K562 (cell line): ENCODE results near the gene FBXO10. TPM values are rescaled to one million over a fixed set of nuclear protein-coding genes. Genes with fewer than 3 reads are reported as not detected.

Experiments used
- ATF7 ChIP-seq: fragments of 450-650 bp; IDR thresholded peaks from 2 replicates; pipeline ENCODE4 v1.7.1; 2014; ENCODE audit warnings: mild to moderate bottlenecking, moderate library complexity
- CREB1 ChIP-seq, 2 experiments: sonication (generic) in 1 of 2; formaldehyde crosslinking in 1 of 2; IDR thresholded peaks; 2 replicates each; pipeline versions ENCODE4 v1.6.1 to v1.8.0; 2012 to 2022; ENCODE audit warnings: inconsistent platforms in 1 of 2, mild to moderate bottlenecking in 1 of 2, missing genetic modification reagents in 1 of 2, moderate library complexity in 1 of 2
- CXXC5 ChIP-seq: fragments of 250-450 bp; sonication (Bioruptor Pico); IDR thresholded peaks from 2 replicates; pipeline ENCODE4 v1.8.0; 2022; ENCODE audit warnings: inconsistent platforms, mild to moderate bottlenecking, moderate library complexity
- DNMT1 ChIP-seq: fragments of 450-650 bp; IDR thresholded peaks from 2 replicates; pipeline ENCODE4 v1.6.1; 2016; ENCODE audit warnings: antibody characterized with exemption, mild to moderate bottlenecking
- EHMT2 ChIP-seq: fragments of 450-650 bp; IDR thresholded peaks from 2 replicates; pipeline ENCODE4 v1.6.1; 2018; ENCODE audit warnings: antibody characterized with exemption
- FOXP1 ChIP-seq: sonication (generic); formaldehyde crosslinking; IDR thresholded peaks from 2 replicates; pipeline ENCODE4 v1.8.0; 2022; ENCODE audit warnings: mild to moderate bottlenecking, missing genetic modification reagents
- HMGN3 ChIP-seq: IDR thresholded peaks from 2 replicates; pipeline ENCODE4 v1.6.1; 2011; ENCODE audit warnings: borderline replicate concordance, low read depth, mild to moderate bottlenecking, mixed read lengths, low read length; ENCODE audit not compliant: insufficient read length; ENCODE audit errors: extremely low read depth
- HNRNPK ChIP-seq: fragments of 200-400 bp; formaldehyde crosslinking; IDR thresholded peaks from one replicate; pipeline ENCODE4 v1.6.1; 2018; ENCODE audit warnings: mild to moderate bottlenecking, low read depth, low read length; ENCODE audit not compliant: poor library complexity, severe bottlenecking
- KAT7 ChIP-seq: sonication (generic); formaldehyde crosslinking; IDR thresholded peaks from 2 replicates; pipeline ENCODE4 v1.8.0; 2022; ENCODE audit warnings: missing genetic modification reagents, mild to moderate bottlenecking, borderline replicate concordance
- KLF16 ChIP-seq: IDR thresholded peaks from 2 replicates; pipeline ENCODE4 v1.6.1; 2016; ENCODE audit warnings: antibody characterized with exemption
- MED1 ChIP-seq: sonication (generic); formaldehyde crosslinking; IDR thresholded peaks from 2 replicates; pipeline ENCODE4 v1.8.1; 2023; ENCODE audit warnings: missing genetic modification reagents, borderline replicate concordance
- NR0B1 ChIP-seq: fragments of 450-650 bp; IDR thresholded peaks from one replicate; pipeline ENCODE4 v1.6.1; 2018; ENCODE audit warnings: mild to moderate bottlenecking, moderate library complexity; ENCODE audit not compliant: partially characterized antibody
- NR2C1 ChIP-seq, 2 experiments: fragments of 450-650 bp; IDR thresholded peaks; 2 replicates each; pipeline ENCODE4 v1.6.1; 2017; ENCODE audit warnings: mild to moderate bottlenecking in 2 of 2, antibody characterized with exemption in 1 of 2, inconsistent platforms in 1 of 2, missing compliant biosample characterization in 1 of 2, missing genetic modification characterization in 1 of 2
- RFX5 ChIP-seq: IDR thresholded peaks from 2 replicates; pipeline ENCODE4 v1.6.1; 2011; ENCODE audit warnings: low read depth, mild to moderate bottlenecking, improper control_type of control experiment, low read length
- TARDBP ChIP-seq: fragments of 450-650 bp; IDR thresholded peaks from 2 replicates; pipeline ENCODE4 v1.6.1; 2016
- WHSC1 ChIP-seq: IDR thresholded peaks from one replicate; pipeline ENCODE4 v1.6.1; 2012; ENCODE audit warnings: low read length, control low read depth, inconsistent platforms
- ZBTB34 ChIP-seq: fragments of 250-450 bp; sonication (Bioruptor Pico); IDR thresholded peaks from 2 replicates; pipeline ENCODE4 v1.8.0; 2021; ENCODE audit warnings: mild to moderate bottlenecking, moderate library complexity
- ZC3H8 ChIP-seq: fragments of 450-650 bp; IDR thresholded peaks from 2 replicates; pipeline ENCODE4 v1.6.1; 2017
- ZFP1 ChIP-seq: fragments of 450-650 bp; formaldehyde crosslinking; IDR thresholded peaks from 2 replicates; pipeline ENCODE4 v1.4.0; 2020; ENCODE audit warnings: mild to moderate bottlenecking, mixed read lengths
- ZNF436 ChIP-seq: fragments of 250-450, 450-650 bp; sonication (Bioruptor Pico); formaldehyde crosslinking; IDR thresholded peaks from 2 replicates; pipeline ENCODE4 v1.7.0; 2020; ENCODE audit warnings: mild to moderate bottlenecking
- ZNF449 ChIP-seq: fragments of 250-450 bp; sonication (Bioruptor Pico); IDR thresholded peaks from 2 replicates; pipeline ENCODE4 v1.8.0; 2022; ENCODE audit warnings: moderate library complexity, mild to moderate bottlenecking, inconsistent platforms
- ZNF77 ChIP-seq: fragments of 250-450 bp; sonication (Bioruptor Pico); IDR thresholded peaks from 2 replicates; pipeline ENCODE4 v1.5.0; 2020
- polyA plus RNA-seq, 8 experiments: library from polyadenylated mRNA; depleted of rRNA in 4 of 8; stranded (reverse) in 5 of 8; unstranded in 3 of 8; fragments of >200 nt; fragmentation: Nextera tagmentation in 2 of 8; fragmentation: Illumina TruSeq in 1 of 8; extraction: Ambion mirVana in 2 of 8; extraction: Trizol in 1 of 8; gene quantifications; 2 replicates each; pipeline versions ENCODE4 v1.2.1 to v1.2.3, GENCODE V29; 2011 to 2014; ENCODE audit warnings: inconsistent platforms in 1 of 8, missing spikeins in 1 of 8
- total RNA-seq, 7 experiments: library from RNA; depleted of rRNA in 6 of 7; stranded (reverse); fragments of >200 nt in 6 of 7; fragmentation: Illumina TruSeq in 2 of 7; extraction: Trizol in 2 of 7; gene quantifications; 2 replicates each; pipeline versions ENCODE4 v1.2.1 to v1.2.3, GENCODE V29; 2011 to 2021; ENCODE audit warnings: low replicate concordance in 1 of 7
- TF ChIP-seq, protein P1 (sequence below): fragments of 450-650 bp; formaldehyde crosslinking; IDR thresholded peaks from 2 replicates; pipeline ENCODE4 v1.4.0; 2020; ENCODE audit warnings: mild to moderate bottlenecking, moderate library complexity

FBXO10 gene
- total and polyA plus RNA-seq, 9 of the 15 experiments (the other 6 are each of a cell fraction or from before 2014, with no cell fraction given): 0.84 to 9.9 (median 6.0) TPM

DNA sequence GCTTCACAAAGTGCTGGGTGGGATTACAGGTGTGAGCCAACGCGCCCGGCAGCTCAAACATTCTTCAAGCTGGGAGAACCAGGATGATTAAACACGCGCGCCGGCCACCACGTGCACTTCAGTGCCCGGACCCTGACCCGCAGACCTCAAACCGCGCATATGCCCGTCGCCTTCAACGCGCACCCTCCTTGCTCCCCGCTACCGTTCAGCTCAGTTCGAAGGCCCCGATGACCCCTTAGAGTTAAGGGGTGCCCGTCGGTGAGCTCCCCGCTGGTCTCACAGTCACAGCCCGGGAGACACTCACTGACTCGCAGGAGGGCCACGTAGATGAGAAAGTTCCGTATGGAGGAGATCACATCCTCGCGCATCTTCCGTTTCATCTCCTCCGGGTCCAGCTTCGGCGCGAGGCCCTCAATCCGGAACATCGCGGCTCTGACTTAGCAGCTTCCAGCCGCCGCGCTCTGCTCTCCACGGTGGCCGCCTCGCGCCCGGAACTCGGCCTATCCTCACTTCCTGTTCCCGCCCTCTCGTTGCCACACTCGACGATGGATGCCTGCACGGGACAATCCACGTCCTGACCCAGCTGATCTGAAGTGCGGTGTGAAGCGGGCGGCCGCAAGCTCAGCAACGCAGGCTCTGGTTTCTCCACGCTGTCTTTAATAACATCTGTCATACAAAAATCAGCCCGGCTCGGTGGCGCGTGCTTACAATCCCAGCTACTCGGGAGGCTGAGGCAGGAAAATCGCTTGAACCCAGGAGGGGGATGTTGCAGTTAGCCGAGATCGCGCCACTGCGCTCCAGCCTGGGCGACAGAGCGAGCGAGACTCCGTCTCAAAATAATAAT lies 16.1 kb upstream of the FBXO10 start, which contains the start of gene TOMM5 (continued):
- TF ChIP-seq RFX5 (peak; percentile 34; the same call in 1 of the 2 replicates), NR2C1 (IDR thresholded peaks at IDR 0.05) (no peak), NR2C1 (tag; IDR thresholded peaks at IDR 0.05) (0 out of 2 replicates have a peak, but pooled peaks have one; percentile 44), ZC3H8 (no peak), ZNF77 (CRISPR knock-in tag) (no peak), ZNF449 (CRISPR knock-in tag) (no peak), ATF7 (peak; percentile 79), HMGN3 (peak; percentile 42), EHMT2 (no peak), CXXC5 (CRISPR knock-in tag) (peak; percentile 96), NR0B1 (no peak), TARDBP (peak; percentile 39; the same call in 1 of the 2 replicates), MED1 (CRISPR knock-in tag) (no peak), CREB1 (IDR thresholded peaks at IDR 0.05) (no peak; the same call in 1 of the 2 replicates), CREB1 (CRISPR knock-in tag; IDR thresholded peaks at IDR 0.05) (peak; percentile 69; the same call in 1 of the 2 replicates), KAT7 (peak; percentile 90), DNMT1 (no peak), HNRNPK (no peak), FOXP1 (CRISPR knock-in tag) (peak; percentile 64; the same call in 1 of the 2 replicates), WHSC1 (no peak), ZNF436 (CRISPR knock-in tag) (no peak), ZBTB34 (no peak), KLF16 (peak; percentile 81), ZFP1 (CRISPR knock-in tag) (0 out of 2 replicates have a peak, but pooled peaks have one; percentile 50)
- TF ChIP-seq, protein P1, sequence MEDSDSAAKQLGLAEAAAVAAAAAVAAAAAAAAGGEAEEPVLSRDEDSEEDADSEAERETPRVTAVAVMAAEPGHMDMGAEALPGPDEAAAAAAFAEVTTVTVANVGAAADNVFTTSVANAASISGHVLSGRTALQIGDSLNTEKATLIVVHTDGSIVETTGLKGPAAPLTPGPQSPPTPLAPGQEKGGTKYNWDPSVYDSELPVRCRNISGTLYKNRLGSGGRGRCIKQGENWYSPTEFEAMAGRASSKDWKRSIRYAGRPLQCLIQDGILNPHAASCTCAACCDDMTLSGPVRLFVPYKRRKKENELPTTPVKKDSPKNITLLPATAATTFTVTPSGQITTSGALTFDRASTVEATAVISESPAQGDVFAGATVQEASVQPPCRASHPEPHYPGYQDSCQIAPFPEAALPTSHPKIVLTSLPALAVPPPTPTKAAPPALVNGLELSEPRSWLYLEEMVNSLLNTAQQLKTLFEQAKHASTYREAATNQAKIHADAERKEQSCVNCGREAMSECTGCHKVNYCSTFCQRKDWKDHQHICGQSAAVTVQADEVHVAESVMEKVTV (CRISPR knock-in tag): 0 out of 2 replicates have a peak, but pooled peaks have one; percentile 11
